ENCODE results near the gene SETD1B.
A peak's percentile ranks its signal among the peaks of the same experiment; 100 is the strongest.
"Not testable (repeated sequence)": the region's sequence is repeated elsewhere in the genome, so short reads cannot be mapped to it uniquely, and the experiment has no call there.

SETD1B gene

DNA sequence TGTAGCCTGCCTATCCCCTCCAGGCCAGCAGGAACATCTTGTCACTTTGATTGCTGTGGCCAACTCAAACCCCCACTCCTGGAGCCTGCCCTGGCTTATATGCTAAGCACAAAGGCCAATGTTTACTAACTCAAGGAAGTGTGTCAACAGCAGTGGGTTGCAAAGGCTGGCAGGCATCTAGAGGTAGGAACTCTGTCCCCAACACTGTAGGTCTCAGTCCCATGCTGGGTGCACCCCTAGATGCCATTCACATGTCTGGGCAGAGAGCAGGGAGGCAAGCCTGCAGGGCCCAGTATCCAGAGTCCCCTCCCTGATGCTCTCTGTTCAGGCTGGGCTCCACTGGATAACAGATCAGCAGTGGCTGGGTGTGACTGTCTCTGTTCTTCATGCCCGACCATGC is 56.4 kb downstream of the SETD1B start:
- no peak overlapping the region for H3K4me2 ChIP-seq (ENCODE audit: low read length)
- H3K36me3 ChIP-seq (ENCODE audit: insufficient read depth, low read length) = no peaks in the 10 kb centered on the region
- no peaks in the 10 kb centered on the region for H3K27me3 ChIP-seq (ENCODE audit: control insufficient read depth, insufficient read depth, low read length)

DNA sequence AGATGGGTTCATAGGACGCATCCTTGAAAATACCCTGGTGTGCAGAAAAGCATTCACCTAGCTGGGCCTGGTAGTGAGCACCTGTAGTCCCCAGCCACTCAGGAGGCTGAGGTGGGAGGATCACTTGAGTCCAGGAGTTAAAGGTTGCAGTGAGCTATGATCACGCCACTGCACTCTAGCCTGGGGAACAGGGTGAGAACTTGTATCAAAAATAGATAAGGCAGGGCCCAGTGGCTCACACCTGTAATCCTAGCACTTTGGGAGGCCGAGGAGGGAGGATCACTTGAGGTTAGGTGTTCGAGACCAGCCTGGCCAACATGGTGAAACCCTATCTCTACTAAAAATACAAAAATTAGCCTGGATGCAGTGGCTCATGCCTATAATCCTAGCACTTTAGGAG is 56.9 kb downstream of the SETD1B start:
- H3K27me3 ChIP-seq (ENCODE audit: control insufficient read depth, insufficient read depth, low read length) = not testable (repeated sequence)

More for the DNA sequence above, 56.4 kb downstream of the SETD1B start:
- Histone ChIP-seq H3K4me1 (ENCODE audit: control insufficient read depth, insufficient read depth, low read length) (peaks cover 24% of the 10 kb centered on the region), H3K9me3 (replicated peaks; ENCODE audit: low read length) (no peaks in the 10 kb centered on the region), H3K9ac (ENCODE audit: low read depth, low read length) (no peak overlapping the region), H3K4me3 (ENCODE audit: low read length) (no peak overlapping the region)

DNA sequence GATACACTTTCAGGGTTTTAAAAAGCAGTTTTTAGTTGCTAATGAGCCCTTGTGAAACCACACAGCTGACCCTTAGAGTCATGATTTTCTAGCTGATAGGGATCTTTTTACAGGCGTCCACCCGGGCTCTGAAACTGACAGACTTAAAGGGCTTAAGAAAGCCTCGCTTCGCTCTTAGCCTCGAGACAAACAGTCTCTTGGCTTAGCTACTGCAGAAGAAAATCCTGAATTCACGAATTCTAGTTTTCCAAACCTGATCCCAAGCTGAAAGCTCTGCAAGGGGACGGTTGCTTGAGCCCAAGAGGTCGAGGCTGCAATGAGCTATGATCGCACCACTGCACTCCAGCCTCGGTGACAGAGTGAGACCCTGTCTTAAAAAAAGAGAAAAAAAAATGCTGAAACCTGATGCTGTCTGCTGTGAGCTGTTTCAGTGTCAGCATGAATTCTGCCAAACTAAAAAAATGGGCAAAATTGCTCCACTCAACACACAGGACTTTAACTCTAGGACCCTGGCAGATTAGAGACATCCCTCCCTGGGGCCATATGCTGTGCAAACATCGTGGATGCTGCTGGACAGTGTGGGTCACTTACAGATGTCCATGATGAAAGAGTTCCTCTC is 57.9 kb downstream of the SETD1B start:
- peak overlapping the region; percentile 28 for H3K9ac ChIP-seq (ENCODE audit: low read depth, low read length)
- H3K36me3 ChIP-seq (ENCODE audit: insufficient read depth, low read length) = no peaks in the 10 kb centered on the region
- H3K4me1 ChIP-seq (ENCODE audit: control insufficient read depth, insufficient read depth, low read length) = peaks cover 24% of the 10 kb centered on the region
- H3K4me2 ChIP-seq (ENCODE audit: low read length) = peak overlapping the region; percentile 84
- H3K27me3 ChIP-seq (ENCODE audit: control insufficient read depth, insufficient read depth, low read length) = no peaks in the 10 kb centered on the region
- H3K4me3 ChIP-seq (ENCODE audit: low read length) = peak overlapping the region; percentile 57
- H3K9me3 ChIP-seq (replicated peaks; ENCODE audit: low read length) = no peaks in the 10 kb centered on the region

More for the DNA sequence above, 56.9 kb downstream of the SETD1B start:
- not testable (repeated sequence) for H3K9ac ChIP-seq (ENCODE audit: low read depth, low read length); H3K36me3 ChIP-seq (ENCODE audit: insufficient read depth, low read length); H3K4me3 ChIP-seq (ENCODE audit: low read length); H3K4me2 ChIP-seq (ENCODE audit: low read length); H3K9me3 ChIP-seq (replicated peaks; ENCODE audit: low read length)
- peaks cover 24% of the 10 kb centered on the region for H3K4me1 ChIP-seq (ENCODE audit: control insufficient read depth, insufficient read depth, low read length)

DNA sequence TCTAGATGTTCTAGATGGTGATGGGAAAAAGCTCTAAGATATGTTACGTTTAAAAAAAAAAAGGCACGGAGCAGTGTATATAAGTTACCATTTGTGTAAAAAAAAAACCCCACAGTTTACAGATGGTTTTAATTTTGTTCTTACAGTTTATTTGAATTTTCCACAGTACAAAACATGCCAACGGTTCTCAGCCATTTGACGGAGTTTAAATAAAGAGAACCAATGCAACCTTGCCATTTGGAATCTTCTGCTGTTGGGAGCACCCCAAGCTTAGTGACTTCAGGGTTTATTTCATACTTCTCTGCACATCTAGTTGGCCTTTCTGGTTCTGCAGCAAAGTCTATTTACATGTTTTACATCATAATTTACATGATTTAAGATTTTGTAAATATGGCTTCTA is 62.5 kb downstream of the SETD1B start:
- H3K36me3 ChIP-seq (ENCODE audit: insufficient read depth, low read length) = no peaks in the 10 kb centered on the region
- no peaks in the 10 kb centered on the region for H3K27me3 ChIP-seq (ENCODE audit: control insufficient read depth, insufficient read depth, low read length)
- H3K9me3 ChIP-seq (replicated peaks; ENCODE audit: low read length) = no peaks in the 10 kb centered on the region

DNA sequence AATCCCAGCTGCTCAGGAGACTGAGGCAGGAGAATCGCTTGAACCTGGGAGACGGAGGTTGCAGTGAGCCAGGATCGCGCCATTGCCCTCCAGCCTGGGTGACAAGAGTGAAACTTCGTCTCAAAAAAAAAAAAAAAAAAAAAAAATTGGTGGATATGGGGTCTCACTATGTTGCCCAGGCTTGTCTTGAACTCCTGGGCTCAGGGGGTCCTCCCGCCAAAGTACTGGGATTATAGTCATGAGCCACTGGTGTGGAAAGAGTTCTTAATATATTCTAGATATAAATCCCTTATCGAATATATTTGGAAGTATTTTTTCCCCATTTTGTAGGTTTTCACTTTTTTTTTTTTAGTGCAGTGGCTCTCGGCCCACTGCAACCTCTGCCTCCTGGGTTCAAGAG is 65.4 kb downstream of the SETD1B start:
- not testable (repeated sequence) for H3K27me3 ChIP-seq (ENCODE audit: control insufficient read depth, insufficient read depth, low read length); H3K9me3 ChIP-seq (replicated peaks; ENCODE audit: low read length)

More for the DNA sequence above, 62.5 kb downstream of the SETD1B start:
- peaks cover 9% of the 10 kb centered on the region for H3K4me1 ChIP-seq (ENCODE audit: control insufficient read depth, insufficient read depth, low read length)
- no peak overlapping the region for H3K4me3 ChIP-seq (ENCODE audit: low read length)
- no peak overlapping the region for H3K9ac ChIP-seq (ENCODE audit: low read depth, low read length)
- no peak overlapping the region for H3K4me2 ChIP-seq (ENCODE audit: low read length)

DNA sequence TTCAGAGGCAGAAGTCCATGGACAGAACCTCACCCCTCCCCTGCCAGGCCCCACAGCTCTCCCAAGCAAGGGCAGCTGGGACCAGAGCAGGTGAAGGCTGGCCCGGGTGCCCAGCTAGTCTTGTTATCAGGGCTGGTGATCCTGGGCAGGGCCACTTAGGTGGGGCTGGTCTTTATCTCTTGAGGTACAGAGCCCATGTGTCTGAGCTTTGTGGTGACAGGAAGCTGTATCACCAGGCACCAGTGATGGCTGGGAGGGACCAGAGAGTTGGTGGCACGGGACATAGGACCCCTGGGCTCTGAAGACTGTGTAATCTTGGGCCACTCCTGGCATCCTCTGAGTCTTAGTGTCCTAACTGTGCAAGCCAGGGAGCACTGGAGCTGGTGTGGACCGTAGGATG is 67.7 kb downstream of the SETD1B start:
- H3K36me3 ChIP-seq (ENCODE audit: insufficient read depth, low read length) = no peaks in the 10 kb centered on the region
- H3K9me3 ChIP-seq (replicated peaks; ENCODE audit: low read length) = no peaks in the 10 kb centered on the region
- H3K9ac ChIP-seq (ENCODE audit: low read depth, low read length) = no peak overlapping the region
- peaks cover 11% of the 10 kb centered on the region for H3K4me1 ChIP-seq (ENCODE audit: control insufficient read depth, insufficient read depth, low read length)
- no peak overlapping the region for H3K4me3 ChIP-seq (ENCODE audit: low read length)
- no peak overlapping the region for H3K4me2 ChIP-seq (ENCODE audit: low read length)
- H3K27me3 ChIP-seq (ENCODE audit: control insufficient read depth, insufficient read depth, low read length) = no peaks in the 10 kb centered on the region

More for the DNA sequence above, 65.4 kb downstream of the SETD1B start:
- H3K36me3 ChIP-seq (ENCODE audit: insufficient read depth, low read length); H3K4me2 ChIP-seq (ENCODE audit: low read length); H3K9ac ChIP-seq (ENCODE audit: low read depth, low read length); H3K4me3 ChIP-seq (ENCODE audit: low read length): not testable (repeated sequence)
- peaks cover 11% of the 10 kb centered on the region for H3K4me1 ChIP-seq (ENCODE audit: control insufficient read depth, insufficient read depth, low read length)

DNA sequence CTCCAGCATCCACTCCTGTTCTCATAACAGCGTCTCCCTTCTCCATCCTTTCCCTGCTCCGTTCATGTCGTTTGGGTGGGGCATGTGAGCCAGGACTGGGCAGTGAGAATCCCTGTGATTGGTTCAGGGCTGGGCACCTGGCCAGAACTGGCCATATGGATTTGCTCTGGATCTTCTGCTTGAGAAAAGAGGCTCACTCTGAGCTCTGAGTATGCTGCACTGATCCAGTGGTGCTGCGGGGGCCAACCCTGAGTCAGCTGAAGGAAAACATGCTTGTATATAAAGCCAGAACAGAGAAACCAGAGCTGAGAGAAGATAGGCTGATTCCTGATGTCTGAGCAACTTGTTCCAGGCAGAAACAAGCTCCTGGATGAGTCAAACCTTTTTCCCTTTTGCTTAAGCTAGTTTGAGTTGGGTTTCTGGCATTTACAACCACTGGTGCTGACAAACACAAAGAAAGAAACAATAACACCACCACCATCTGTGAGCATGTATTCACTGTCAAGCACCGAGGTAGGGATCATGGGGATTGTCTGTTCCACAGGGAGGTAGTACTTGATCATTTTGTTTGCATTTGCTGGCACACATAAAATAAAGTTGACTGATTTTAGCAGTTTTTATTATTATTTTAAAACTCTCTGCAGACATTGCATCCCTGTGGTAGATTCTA is 68.9 kb downstream of the SETD1B start:
- H3K4me2 ChIP-seq (ENCODE audit: low read length) = peak overlapping the region; percentile 51
- no peaks in the 10 kb centered on the region for H3K9me3 ChIP-seq (replicated peaks; ENCODE audit: low read length)
- no peaks in the 10 kb centered on the region for H3K36me3 ChIP-seq (ENCODE audit: insufficient read depth, low read length)
- H3K27me3 ChIP-seq (ENCODE audit: control insufficient read depth, insufficient read depth, low read length) = no peaks in the 10 kb centered on the region
- H3K4me3 ChIP-seq (ENCODE audit: low read length) = no peak overlapping the region
- no peak overlapping the region for H3K9ac ChIP-seq (ENCODE audit: low read depth, low read length)
- peaks cover 11% of the 10 kb centered on the region for H3K4me1 ChIP-seq (ENCODE audit: control insufficient read depth, insufficient read depth, low read length)

DNA sequence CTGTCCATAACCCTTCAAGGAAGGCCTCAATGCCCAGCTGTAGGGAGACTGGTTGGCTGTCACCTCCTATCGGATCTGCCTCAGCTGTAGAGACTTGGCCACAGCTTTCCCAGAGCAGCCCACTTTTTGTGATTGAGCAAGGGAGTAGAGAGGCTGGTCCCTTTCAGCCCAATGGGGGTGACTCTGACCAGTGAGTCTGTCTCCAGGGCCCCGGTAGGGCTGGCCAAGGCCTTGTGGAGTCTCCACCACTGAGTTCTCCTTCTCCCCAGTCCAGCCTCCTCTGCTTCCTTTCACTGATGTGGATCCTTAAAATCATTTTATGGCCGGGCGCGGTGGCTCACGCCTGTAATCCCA is 69.4 kb downstream of the SETD1B start:
- no peak overlapping the region for H3K4me3 ChIP-seq (ENCODE audit: low read length)
- H3K36me3 ChIP-seq (ENCODE audit: insufficient read depth, low read length) = no peaks in the 10 kb centered on the region
- peaks cover 11% of the 10 kb centered on the region for H3K4me1 ChIP-seq (ENCODE audit: control insufficient read depth, insufficient read depth, low read length)
- H3K9ac ChIP-seq (ENCODE audit: low read depth, low read length) = no peak overlapping the region
- no peaks in the 10 kb centered on the region for H3K9me3 ChIP-seq (replicated peaks; ENCODE audit: low read length)
- H3K4me2 ChIP-seq (ENCODE audit: low read length) = peak overlapping the region; percentile 51
- no peaks in the 10 kb centered on the region for H3K27me3 ChIP-seq (ENCODE audit: control insufficient read depth, insufficient read depth, low read length)

DNA sequence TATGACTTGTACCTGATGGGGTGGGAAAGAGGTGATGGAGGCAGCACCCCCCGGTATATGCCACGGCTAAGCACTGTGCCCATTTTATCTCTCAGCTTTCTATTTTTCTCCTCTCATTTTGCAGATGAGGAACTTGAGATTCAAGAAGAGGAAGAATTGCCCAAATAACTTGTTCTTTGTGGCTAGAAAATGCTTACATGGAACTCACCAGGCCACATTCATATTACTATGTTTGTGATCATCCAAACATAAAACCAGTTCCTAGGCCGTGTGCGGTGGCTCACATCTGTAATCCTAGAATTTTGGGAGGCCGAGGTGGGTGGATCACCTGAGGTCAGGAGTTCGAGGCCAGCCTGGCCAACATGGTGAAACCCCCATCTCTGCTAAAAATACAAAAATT is 70.3 kb downstream of the SETD1B start:
- Histone ChIP-seq H3K36me3 (ENCODE audit: insufficient read depth, low read length) (no peaks in the 10 kb centered on the region), H3K4me1 (ENCODE audit: control insufficient read depth, insufficient read depth, low read length) (peaks cover 11% of the 10 kb centered on the region), H3K9me3 (replicated peaks; ENCODE audit: low read length) (no peaks in the 10 kb centered on the region), H3K9ac (ENCODE audit: low read depth, low read length) (no peak overlapping the region), H3K27me3 (ENCODE audit: control insufficient read depth, insufficient read depth, low read length) (no peaks in the 10 kb centered on the region), H3K4me3 (ENCODE audit: low read length) (no peak overlapping the region), H3K4me2 (ENCODE audit: low read length) (no peak overlapping the region)

DNA sequence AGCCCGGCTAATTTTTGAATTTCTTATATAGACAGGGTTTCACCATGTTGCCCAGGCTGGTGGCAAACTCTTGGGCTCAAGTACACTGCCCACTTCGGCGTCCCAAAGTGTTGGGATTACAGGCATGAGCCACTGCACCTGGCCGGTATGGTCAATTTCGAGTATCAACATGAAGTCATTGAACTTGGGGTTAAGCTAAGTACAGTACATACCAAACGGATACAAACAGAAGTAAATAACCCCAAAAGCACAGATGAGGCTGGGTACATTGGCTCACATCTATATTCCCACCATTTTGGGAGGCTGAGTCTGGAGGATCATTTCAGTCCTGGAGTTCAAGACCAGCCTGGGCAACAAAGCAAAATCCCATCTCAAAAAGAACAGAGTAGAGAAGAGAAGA is 71.8 kb downstream of the SETD1B start:
- Histone ChIP-seq H3K4me3 (ENCODE audit: low read length) (no peak overlapping the region), H3K4me1 (ENCODE audit: control insufficient read depth, insufficient read depth, low read length) (peaks cover 11% of the 10 kb centered on the region), H3K9me3 (replicated peaks; ENCODE audit: low read length) (no peaks in the 10 kb centered on the region), H3K4me2 (ENCODE audit: low read length) (no peak overlapping the region), H3K36me3 (ENCODE audit: insufficient read depth, low read length) (no peaks in the 10 kb centered on the region), H3K27me3 (ENCODE audit: control insufficient read depth, insufficient read depth, low read length) (no peaks in the 10 kb centered on the region), H3K9ac (ENCODE audit: low read depth, low read length) (no peak overlapping the region)

DNA sequence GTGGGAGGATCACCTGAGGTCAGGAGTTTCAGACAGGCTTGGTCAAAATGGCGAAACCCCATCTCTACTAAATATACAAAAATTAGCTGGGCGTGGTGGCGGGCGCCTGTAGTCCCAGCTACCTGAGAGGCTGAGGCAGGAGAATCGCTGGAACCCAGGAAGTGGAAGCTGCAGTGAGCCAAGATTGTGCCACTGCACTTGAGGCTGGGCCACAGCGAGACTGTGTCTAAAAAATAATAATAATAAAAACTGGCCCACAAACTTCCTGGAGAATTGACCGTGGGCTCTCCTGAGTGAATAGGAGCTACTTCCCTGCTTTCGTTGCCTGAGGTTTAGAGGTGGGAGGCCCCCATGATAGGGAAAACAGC is 72.3 kb downstream of the SETD1B start:
- peaks cover 11% of the 10 kb centered on the region for H3K4me1 ChIP-seq (ENCODE audit: control insufficient read depth, insufficient read depth, low read length)
- not testable (repeated sequence) for H3K4me3 ChIP-seq (ENCODE audit: low read length)

More for the DNA sequence above, 72.3 kb downstream of the SETD1B start:
- not testable (repeated sequence) for H3K27me3 ChIP-seq (ENCODE audit: control insufficient read depth, insufficient read depth, low read length); H3K9me3 ChIP-seq (replicated peaks; ENCODE audit: low read length); H3K4me2 ChIP-seq (ENCODE audit: low read length); H3K9ac ChIP-seq (ENCODE audit: low read depth, low read length); H3K36me3 ChIP-seq (ENCODE audit: insufficient read depth, low read length)

Data from skeletal muscle satellite cell (primary cell).